ENCODE measurements around the gene CCR7. TPM values are rescaled to one million over a fixed set of nuclear protein-coding genes. Genes with fewer than 3 reads are reported as not detected.

The CCR7 gene
- total and polyA plus RNA-seq, 2 of the 13 experiments (the other 11 are each of a cell fraction or from before 2014, with no cell fraction given): 0.04 to 0.53 TPM

GRCh38 chr17:40529991-40530390 is 35.3 kb downstream of the CCR7 start:
- peaks cover 11% of the 10 kb centered on the region for H3K9me3 ChIP-seq (ENCODE audit: low read length)
- H3K79me2 ChIP-seq (ENCODE audit: insufficient read depth, low read length): no peaks in the 10 kb centered on the region
- H2AFZ ChIP-seq (ENCODE audit: low read length): no peak overlapping the region
- ATAC-seq (no peak), FAIRE-seq (no peak), DNase-seq (ENCODE audit: low spot score) (no peak)
- H3K4me2 ChIP-seq (ENCODE audit: low read depth, low read length): no peak overlapping the region
- no peak overlapping the region for H3K4me3 ChIP-seq (replicated peaks in 1 of 3; ENCODE audit: insufficient read depth in 1 of 3, low read depth in 2 of 3, low read length in 3 of 3)
- no peak for TF ChIP-seq RELA (CRISPR knock-in tag; IDR thresholded peaks at IDR 0.05)
- no peak for TF ChIP-seq PAF1 (CRISPR knock-in tag; IDR thresholded peaks at IDR 0.05)
- no peak for TF ChIP-seq ETV6 (CRISPR knock-in tag; conservative IDR thresholded peaks at IDR 0.05)
- no peak for TF ChIP-seq ERF (CRISPR knock-in tag; IDR thresholded peaks at IDR 0.05)
- no peak for TF ChIP-seq ZBTB38 (CRISPR knock-in tag; IDR thresholded peaks at IDR 0.05)
- no peak for TF ChIP-seq CCAR2 (optimal IDR thresholded peaks at IDR 0.05; ENCODE audit: low read depth, low read length)
- TF ChIP-seq TFDP1 (CRISPR knock-in tag; IDR thresholded peaks at IDR 0.05; ENCODE audit: borderline replicate concordance): no peak
- 78% methylated on average over 2 of the region's 2 CpGs for WGBS (ENCODE audit: low lambda C conversion rate)
- BruUV-seq (replicated peaks): no TSS peak
- POLR2A ChIA-PET: interaction anchor here (0.9 kb wide), 1 partner anchor 54 kb away, joined by 3 read pairs; no protein-coding TSS in a partner anchor
- intact Hi-C loops (cut with micrococcal nuclease; ENCODE audit: unreplicated experiment): loop anchor here (5.0 kb wide), 1 partner anchor 53 kb away; no protein-coding TSS in a partner anchor
- H3K4me1 ChIP-seq (ENCODE audit: insufficient read depth, low read length): peaks cover 31% of the 10 kb centered on the region
- H4K20me1 ChIP-seq (ENCODE audit: insufficient read depth, low read length): no peaks in the 10 kb centered on the region
- no peak overlapping the region for H3K9ac ChIP-seq (ENCODE audit: insufficient read depth, low read depth, low read length)
- H3K27ac ChIP-seq (ENCODE audit: extremely low read length, insufficient read depth, low read length): no peak overlapping the region
- in situ Hi-C loops (cut with HindIII; ENCODE audit: extremely low pct_ligation_motif_present, low pct_unique_long_range_greater_than_20kb): loop anchor here (5.0 kb wide), 2 partner anchors 88 to 168 kb away; partner anchors contain the start of genes GJD3 and IGFBP4
- H3K27me3 ChIP-seq (ENCODE audit: control insufficient read depth in 1 of 2, insufficient read depth in 2 of 2, low read length in 2 of 2): no peaks in the 10 kb centered on the region
- CTCF ChIA-PET (ENCODE audit: low intra/inter-chr PET ratio, low total read pairs): no interaction called here
- no peaks in the 10 kb centered on the region for H3K36me3 ChIP-seq (replicated peaks in 1 of 2; ENCODE audit: control insufficient read depth in 1 of 2, insufficient read depth in 2 of 2, low read length in 2 of 2)

GRCh38 chr17:40528692-40529417 is 36.4 kb downstream of the CCR7 start:
- H3K4me1 ChIP-seq (ENCODE audit: insufficient read depth, low read length): peaks cover 34% of the 10 kb centered on the region
- H3K4me2 ChIP-seq (ENCODE audit: low read depth, low read length): no peak overlapping the region
- POLR2A ChIA-PET: no interaction called here
- in situ Hi-C loops (cut with HindIII; ENCODE audit: extremely low pct_ligation_motif_present, low pct_unique_long_range_greater_than_20kb) (no loop called here), intact Hi-C loops (cut with micrococcal nuclease; ENCODE audit: unreplicated experiment) (no loop called here)
- no TSS peak for BruUV-seq (replicated peaks)
- H3K9me3 ChIP-seq (ENCODE audit: low read length): peaks cover 11% of the 10 kb centered on the region
- FAIRE-seq (no peak), DNase-seq (ENCODE audit: low spot score) (no peak), ATAC-seq (no peak)
- no peak overlapping the region for H2AFZ ChIP-seq (ENCODE audit: low read length)
- no peak overlapping the region for H3K9ac ChIP-seq (ENCODE audit: insufficient read depth, low read depth, low read length)
- H3K79me2 ChIP-seq (ENCODE audit: insufficient read depth, low read length): no peaks in the 10 kb centered on the region
- H3K4me3 ChIP-seq (replicated peaks in 1 of 3; ENCODE audit: insufficient read depth in 1 of 3, low read depth in 2 of 3, low read length in 3 of 3): no peak overlapping the region
- no peaks in the 10 kb centered on the region for H3K27me3 ChIP-seq (ENCODE audit: control insufficient read depth in 1 of 2, insufficient read depth in 2 of 2, low read length in 2 of 2)
- CTCF ChIA-PET (ENCODE audit: low intra/inter-chr PET ratio, low total read pairs): no interaction called here
- H4K20me1 ChIP-seq (ENCODE audit: insufficient read depth, low read length): no peaks in the 10 kb centered on the region
- WGBS (ENCODE audit: low lambda C conversion rate): 77% methylated on average over 10 of the region's 10 CpGs
- H3K36me3 ChIP-seq (replicated peaks in 1 of 2; ENCODE audit: control insufficient read depth in 1 of 2, insufficient read depth in 2 of 2, low read length in 2 of 2): no peaks in the 10 kb centered on the region
- H3K27ac ChIP-seq (ENCODE audit: extremely low read length, insufficient read depth, low read length): no peak overlapping the region
- TF ChIP-seq RXRB (CRISPR knock-in tag; IDR thresholded peaks at IDR 0.05; ENCODE audit: borderline replicate concordance) (no peak), ZNF816 (CRISPR knock-in tag; IDR thresholded peaks at IDR 0.05; ENCODE audit: borderline replicate concordance) (no peak), ZNF589 (CRISPR knock-in tag; conservative IDR thresholded peaks at IDR 0.05) (no peak), KAT2B (IDR thresholded peaks at IDR 0.05; ENCODE audit: borderline replicate concordance, low read depth, low read length) (no peak), UBTF (CRISPR knock-in tag; IDR thresholded peaks at IDR 0.05) (no peak), ZNF101 (CRISPR knock-in tag; IDR thresholded peaks at IDR 0.05; ENCODE audit: borderline replicate concordance, low read depth) (no peak)
